GM18499 (cell line): Measurements from ENCODE around the gene CSTPP1.

Experiments used
- ATAC-seq: cut with Tn5 transposase; IDR thresholded peaks from one replicate; pipeline ENCODE4 v1.9.1; 2021; ENCODE audit warnings: moderate number of reproducible peaks; ENCODE audit not compliant: insufficient read depth, unreplicated experiment

CSTPP1 gene

DNA sequence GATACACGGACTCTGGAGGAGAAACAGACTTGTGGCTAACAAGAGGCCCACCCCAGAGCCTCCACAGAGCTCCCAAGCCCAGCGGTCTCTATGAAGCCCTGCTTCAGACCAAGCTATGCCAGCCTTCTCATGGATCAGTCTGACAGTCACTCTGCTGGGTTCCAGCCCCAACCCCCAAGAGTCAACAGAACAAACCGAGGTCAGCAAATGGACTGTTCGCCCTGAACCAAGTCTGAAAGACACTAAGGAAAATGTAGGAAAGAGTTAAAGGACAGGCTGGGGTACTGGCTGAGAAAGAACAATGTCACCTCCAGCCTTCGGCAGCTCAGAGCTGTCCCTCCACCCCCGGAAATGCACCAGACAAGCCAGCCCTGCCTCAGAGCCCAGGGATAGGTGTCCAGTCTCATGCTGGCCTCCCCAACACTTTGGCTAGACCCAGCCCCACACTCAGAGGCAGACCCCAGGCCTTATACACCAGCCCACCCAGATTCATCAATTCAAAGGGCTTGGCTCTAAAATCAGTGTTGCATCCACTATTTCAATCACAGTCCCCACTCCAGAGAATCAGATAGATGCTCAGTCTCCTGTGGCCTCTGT is 236.3 kb downstream of the CSTPP1 start:
- ATAC-seq = no peak

DNA sequence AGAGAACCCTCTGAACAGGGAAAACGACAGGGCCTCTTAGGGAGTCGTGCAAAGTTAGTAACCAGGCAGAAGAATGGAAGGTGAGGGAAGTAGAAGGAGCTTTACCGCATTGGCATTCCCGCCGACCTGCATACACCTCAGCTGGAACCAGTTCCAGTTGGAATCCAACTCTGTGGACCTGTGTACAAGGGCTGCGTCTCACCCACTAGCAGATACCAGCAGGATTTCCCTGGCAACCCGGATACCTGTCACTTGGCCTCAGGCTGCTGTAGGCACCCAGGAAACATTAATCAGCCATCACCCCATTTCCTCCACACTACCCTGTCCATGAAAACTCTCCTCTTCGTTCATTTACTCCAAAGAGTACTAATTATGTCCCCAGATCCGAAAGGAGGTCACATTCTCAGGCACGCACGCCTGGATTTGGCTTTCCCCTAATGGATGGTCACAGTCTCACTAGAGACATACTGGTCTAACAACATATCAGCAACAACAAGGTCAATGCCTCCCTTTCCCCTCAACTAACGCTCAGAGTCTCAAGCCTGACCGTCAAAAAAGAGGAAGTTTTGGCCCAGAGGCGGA is 239.3 kb downstream of the CSTPP1 start:
- no peak for ATAC-seq

DNA sequence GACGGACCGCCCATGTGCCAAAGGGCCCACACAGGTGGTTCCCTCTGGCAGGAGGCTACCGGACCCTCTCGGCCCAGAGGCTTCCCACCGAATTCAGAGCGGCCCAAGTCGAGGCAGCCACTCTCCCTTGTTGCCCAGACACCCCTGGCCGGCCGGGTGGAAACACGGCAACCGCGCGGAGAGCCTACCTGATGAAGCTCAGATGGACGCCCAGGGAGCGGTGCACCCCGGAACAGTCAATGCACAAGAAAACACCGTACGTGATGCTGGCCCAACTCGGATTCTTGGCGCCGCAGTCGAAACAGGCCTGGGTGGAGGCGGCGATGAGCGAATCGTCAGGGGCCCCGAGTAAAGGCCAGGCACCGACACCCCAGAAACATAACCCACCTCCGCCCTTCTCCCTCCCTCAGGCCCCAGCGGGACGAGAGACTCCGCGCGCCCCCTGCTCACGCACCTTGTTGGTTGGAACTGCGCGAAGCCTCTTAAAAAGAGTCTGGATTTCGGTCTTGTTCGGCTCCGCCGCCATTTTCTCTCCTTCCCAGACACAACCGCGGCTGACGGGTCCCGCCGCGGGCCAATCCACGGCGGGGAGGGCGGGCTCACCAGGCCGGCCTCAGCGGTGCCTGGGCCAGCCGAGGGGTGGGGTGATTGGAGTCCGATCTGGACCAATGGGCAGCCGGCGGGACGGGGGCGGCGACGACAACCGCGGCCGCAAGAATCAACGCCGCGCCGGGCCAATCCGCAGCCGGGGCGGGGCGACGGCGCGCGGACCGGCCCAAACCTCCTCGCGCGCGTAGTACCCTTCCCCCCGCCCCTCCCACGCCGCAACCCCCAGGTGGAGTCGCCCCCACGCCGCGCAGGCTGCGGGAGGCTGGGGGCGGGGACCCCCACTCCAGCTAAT is 240.0 kb downstream of the CSTPP1 start, which contains the start of gene ARFGAP2:
TSS of gene ARFGAP2 (minus strand) at position 552 of the 901 bp plus-strand sequence. CDS start at position 526, 26 bp downstream.
- ATAC-seq = peak; percentile 59

DNA sequence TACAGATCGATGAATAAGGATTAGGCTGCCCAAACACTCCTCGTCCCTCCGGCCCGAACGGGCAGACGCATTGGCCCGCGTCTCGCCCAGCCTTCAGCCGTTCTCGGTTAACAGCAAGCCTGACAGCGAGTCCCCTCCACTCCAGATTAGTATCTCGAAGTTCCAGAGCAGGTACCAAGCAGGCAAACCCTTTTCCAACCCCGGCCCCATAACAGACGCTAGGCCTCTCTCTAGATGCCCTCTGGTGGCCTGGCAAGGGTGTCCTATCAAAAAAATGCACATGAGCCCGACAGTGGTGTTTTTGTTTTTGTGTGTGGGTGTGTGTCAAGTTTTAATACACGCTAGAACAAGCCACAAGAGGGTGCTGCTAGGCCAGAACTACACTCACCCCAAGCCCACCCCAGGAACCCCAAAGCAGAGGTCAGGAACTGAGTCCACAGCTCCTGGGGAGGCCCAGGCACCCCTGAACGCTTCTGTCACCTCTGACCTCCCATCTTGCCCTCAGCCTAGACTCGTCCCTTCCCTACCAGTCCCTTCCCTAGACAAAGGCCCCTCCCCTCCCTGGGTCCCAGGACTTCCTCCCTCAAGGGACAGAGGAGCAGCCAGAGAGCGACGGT is 240.8 kb downstream of the CSTPP1 start:
- ATAC-seq = peak; percentile 19

DNA sequence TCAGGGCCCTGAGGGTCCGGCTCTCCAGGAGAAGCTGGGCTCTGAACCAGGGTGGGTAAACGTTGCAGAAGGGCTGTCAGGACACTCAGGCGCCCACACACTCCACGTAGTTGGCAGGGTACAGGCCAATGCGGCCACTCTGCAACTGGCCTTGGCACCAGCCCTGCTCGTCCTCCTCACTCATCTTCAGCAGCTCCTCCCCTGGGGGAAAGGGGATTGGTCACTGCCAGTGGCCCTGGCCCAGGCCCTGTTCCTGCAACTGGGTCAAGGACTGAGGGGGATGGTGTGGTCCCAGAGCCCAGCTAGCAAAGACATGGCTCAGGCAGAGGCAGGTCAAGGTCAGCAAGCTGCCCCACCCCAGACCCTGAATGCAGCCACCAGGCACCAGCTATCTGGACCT is 241.3 kb downstream of the CSTPP1 start:
- ATAC-seq = no peak

DNA sequence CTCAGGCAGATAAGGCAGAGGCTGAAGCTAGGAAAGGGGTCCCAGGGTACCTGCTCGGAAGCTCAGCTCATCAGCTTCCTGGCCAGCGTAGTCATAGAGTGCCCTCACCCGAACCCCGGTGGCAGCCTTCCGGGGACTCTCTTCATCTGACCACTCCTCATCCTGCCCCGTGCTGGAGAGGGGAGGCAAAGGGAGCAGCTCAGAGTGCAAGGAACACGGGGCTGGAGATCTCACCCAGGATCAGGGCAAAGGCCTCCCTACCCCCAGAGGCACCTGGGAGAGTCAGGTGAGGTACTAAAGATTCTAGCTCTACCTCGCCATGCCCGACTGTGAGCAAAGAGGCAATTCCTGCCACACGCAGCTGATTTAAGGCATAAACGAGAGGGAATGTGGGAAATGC is 241.8 kb downstream of the CSTPP1 start:
- no peak for ATAC-seq

DNA sequence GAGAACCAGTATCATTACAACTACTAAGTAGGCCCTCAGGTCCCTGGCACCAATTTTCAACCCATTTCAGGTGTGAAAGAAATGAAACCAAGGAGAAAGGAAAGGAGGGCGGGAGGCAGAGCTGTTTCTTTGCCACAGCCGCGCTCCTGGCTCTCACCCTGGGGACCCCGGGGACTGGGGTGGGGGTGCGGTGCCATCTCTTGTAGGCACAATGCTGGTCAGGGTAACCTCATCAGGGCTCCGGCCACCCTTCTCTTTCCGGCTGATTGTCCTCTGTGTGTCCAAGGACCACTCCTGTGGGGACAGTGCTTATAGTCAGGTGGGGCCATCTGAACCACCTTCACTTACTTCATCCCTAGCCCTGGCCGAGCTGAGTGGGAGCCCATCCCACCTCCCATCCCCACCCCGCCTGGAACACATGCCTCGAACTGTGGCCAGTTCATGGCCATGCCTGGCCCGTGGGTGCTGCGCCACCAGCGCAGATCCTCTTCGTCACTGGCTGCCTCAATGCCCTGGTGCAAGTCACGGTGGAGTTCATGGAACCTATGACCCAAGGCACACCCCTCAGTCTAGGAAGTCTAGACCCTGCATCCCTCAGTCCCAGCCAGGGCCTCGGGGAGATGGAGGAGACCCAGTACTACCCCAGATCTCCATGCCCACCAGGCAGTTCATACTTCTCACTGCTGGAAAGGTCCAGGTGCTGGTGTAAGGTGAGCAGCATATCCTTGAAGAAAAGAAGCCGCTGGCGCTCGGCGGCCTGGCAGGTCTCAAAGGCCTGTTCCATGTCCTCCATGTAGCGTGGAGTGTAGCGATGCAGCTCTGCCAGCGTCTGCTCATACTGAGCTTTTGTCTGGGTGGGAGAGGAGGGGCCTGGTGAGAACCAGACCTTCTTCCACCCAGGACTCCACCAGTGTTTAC is 242.4 kb downstream of the CSTPP1 start:
- no peak for ATAC-seq

DNA sequence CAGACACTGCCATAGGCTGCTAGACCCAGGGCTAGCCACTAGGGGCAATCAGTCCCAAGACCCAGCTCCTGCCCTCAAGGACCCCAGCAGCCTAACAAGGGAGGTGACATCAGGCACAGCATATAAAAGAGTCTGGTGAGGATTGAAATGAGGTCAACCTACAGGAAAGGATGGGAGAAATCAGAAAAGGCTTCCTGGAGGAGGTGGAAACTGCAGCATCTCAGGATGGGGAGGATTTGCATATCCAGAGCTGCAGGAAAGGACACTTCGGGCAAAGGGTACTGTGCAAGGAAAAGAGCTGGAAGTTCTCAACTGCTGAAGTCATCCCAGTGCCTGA is 243.1 kb downstream of the CSTPP1 start:
- no peak for ATAC-seq

DNA sequence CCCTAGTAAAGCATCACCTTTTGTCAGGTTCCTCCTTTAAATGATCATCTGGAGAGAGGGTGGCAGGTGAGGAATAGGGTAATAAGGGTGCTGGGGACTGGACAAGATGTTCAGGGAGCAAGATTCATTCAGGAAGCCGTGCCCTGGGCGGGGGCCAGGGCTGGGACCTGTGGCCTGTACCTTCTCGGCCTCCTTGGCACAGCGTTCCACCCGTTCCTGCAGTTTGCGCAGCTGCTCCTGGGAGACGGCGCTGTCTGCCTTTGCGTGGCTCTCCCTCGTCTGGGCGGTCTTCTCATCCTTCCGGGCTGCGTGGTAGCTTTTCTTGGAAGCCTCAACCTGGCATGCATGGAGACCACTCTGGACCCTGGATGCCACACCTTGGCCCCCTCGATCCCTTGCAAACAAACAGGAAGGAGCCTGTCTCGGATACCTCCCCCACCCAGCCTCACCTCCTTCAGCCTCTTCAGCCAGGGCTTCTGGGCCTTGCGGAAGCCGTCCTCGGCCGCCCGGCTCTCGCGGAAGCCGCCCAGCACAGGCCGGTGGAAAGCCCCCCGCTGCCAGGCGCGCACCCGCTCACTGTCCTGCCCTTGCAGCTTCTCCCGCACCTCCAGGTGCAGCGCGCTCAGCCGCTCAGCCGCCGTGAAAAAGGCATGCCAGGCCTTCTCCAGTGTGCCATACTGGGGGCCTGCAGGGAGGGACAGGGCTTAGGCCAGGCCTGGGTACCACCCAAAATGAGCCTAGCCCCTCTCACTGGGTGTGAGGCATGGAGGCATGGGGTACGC is 243.6 kb downstream of the CSTPP1 start:
- ATAC-seq = no peak

DNA sequence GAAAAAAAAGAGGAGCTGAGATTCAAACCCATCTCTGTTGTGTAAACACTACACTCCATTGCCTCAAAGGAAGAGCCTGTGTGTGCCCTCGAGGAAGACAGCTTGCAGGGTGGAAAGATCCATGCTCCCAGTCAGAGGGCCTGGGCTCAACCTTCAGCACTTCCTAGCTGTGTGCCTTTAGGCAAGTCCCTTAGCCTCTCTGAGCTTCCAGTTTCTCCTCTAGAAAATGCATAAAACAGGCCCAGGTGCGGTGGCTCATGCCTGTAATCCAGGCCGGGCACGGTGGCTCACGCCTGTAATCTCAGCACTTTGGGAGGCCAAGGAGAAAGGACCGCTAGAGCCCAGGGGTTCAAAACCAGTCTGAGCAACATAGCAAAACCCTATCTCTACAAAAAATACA is 244.7 kb downstream of the CSTPP1 start:
- no peak for ATAC-seq

DNA sequence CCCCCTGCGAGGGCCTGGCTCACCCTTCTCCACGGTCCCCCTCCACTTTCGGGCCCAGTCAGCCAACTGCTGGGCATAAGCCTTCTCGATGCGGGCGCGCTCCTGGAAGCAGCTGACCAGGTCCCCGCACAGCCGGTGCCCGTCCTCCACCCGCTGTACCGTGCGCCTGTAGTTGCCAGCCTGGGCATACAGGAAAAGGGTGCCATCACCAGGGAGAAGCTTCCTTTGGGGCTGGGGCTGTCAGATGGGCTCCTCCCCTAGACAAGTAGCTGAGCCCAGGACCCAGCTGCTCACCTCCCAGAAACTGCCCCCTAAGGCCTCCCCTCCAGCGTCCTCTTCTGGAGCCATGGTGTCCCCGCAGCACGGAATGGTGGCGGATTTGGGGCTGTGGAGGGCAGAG is 245.8 kb downstream of the CSTPP1 start:
- ATAC-seq = no peak

DNA sequence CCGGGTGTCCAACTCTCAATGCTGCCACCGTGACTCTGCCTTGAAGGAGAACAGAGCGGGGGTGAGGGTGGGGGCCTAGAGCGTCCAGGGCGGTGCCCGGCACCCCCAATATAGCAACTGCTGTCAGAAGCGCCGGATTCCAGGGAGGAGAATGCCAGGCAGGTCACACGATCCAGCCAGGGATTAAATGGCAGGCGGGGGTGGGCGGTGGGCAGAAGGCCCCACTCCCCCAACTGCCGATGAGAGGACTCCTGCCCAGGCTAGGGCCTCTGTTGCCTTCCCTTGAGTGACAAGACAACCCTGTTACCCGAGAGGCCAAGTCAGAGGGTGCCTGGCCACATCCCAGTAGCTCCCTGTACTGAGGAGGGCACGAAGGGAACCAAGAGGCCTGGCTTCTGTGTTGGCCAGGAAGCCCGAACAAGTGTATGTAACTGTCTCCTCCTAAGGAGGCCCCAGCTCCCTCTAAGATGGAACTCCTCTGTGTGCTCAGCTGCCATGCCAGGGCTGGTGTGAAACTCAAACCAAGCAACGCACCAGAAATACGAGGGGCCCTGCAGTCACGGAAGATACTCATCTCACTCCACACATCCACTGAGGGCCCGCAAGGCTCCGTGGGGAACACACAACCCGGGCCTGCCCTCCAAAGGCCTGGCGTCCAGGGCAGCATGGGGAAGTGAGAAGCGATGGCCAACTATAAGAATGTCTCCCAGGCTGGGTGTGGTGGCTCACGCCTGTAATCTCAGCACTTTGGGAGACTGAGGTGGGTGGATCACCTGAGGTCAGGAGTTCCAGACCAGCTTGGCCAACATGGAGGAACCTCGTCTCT is 246.7 kb downstream of the CSTPP1 start:
- ATAC-seq = no peak

DNA sequence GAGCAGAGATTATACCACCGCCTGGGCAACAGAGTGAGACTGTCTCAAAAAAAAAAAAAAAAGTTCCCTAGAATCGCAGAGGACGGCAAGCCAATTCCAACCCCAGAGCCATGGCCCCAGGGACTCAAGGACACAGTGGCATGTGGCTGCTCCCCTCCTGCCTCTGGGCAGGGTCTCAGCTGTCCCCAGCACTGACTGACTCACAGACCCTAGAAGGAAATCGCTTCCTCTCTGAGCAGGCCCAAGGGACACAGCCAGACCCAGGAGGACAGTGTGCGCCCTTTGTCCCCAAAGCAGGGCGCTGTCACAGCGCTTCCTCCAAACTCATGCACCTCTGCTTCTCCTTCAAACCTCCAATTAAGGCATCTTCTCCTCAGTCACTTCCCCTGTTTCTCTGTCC is 247.4 kb downstream of the CSTPP1 start:
- no peak for ATAC-seq

DNA sequence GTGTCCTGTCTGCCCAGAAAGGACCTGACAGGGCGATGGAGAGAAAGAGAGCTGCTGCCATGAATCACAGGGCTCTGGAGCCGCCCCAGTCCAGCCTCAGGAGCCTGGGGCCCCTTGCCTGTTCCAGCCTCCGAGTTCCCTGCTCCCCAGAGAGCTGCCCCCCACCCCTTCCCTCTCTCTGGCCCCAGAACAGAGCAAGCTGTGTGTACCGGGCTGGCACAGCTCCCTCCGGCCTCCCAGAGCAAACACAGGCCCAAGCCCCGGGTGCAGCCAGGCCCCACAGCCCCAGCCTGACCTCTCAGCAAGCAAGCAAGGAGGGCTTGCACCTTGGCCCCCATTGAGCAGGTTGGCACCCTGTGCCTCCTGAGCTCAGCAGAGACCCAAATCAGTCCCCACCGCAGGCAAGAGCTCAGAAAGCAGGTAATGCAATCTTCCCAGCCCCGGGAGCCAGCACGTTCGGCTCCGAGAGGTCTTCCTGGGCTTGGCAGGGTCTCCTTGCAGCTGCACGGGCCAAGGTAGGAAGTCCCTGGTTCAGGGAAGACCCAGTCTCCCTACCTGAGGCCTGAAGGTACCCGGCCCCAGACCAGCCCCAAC is 248.2 kb downstream of the CSTPP1 start:
- no peak for ATAC-seq

DNA sequence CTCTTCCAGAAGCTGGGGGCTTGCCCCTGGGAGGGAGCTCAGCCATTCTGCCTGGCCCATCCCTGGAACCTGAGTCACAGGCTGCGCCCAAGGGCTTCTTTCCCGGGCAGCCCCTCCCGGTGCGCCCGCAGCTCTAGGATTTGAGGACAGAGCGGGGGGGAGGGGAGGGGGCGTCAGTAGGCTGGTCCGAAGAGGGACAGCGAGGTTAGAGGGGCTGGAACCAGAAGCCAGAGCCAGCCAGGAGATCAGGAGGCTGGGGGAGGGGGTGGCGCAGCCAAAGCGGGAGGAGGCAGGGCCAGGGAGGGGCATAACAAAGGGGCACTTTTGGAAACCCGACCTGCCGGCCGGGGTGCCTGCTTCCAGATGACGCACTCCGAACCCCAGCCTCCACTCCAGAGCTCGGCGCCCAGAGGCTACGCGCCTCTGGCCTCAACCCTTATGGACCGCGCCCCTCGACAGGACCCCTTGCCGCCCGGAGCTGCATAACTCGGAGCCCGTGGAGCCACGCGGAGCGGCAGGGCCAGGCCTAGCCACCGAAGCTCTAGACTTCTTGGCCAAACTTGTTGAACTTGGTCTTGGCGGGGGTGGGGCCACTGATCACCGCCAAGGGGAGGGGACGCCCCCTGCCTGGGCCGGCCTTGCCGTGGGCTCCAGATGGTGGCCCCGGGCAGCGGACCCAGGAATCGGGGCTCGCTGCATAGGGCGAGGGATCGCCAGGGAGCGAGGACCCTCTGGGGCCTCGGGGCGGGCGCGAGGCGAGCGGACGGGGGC is 248.9 kb downstream of the CSTPP1 start:
- no peak for ATAC-seq

DNA sequence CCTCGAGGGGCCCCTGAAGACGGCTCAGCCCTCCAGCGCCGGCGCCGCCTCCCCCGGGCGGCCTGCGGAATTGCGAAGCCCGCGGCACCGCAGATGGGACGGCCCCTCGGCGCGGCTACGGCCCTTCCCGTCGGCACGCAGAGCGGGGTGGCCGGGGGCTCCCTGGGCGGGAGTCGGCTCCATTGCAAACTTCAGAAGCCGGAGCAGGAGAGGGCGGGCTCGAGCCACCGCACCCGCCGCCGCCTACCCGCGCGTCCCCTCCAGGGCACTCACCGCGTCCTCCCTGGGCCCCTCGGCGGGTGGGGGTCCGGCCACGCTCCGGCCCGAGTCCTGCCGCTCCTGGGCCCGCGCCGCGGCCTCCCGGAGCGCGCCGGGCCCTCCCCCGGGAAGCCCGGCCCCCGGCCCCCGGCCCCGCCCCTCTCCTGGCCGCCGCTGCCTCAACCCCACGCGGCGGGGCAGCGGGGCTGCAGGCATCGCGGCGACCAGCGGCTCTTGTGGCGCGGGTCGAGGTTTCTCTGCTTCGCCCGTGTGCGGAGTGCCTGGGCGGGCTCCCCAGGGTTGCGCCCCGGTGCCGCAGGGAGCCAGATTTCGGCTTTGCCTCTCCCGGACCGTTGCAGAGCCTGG is 249.6 kb downstream of the CSTPP1 start, which contains the start of gene PACSIN3:
TSS of gene PACSIN3 (minus strand) at position 359 of the 624 bp plus-strand sequence. CDS start 3,707 bp downstream, outside the sequence.
- ATAC-seq = no peak
